ENCODE data around the gene KHDC4.
A peak's percentile ranks its signal among the peaks of the same experiment; 100 is the strongest.

KHDC4 gene

GRCh38 chr1:155933591-155934096, 569 bp downstream of the KHDC4 start:
- H3F3A ChIP-seq (ENCODE audit: low read depth), result no peaks in the 10 kb centered on the region
- H3K9me2 ChIP-seq (replicated peaks; ENCODE audit: low read depth, low read length), result no peaks in the 10 kb centered on the region
- TF ChIP-seq EZH2phosphoT487 (IDR thresholded peaks at IDR 0.05; ENCODE audit: borderline replicate concordance), result no peak
- TF ChIP-seq CTCF (conservative IDR thresholded peaks at IDR 0.05; ENCODE audit: low read length), result no peak
- H3K79me2 ChIP-seq (ENCODE audit: insufficient read depth, low read length), result peaks cover 54% of the 10 kb centered on the region
- peaks cover 50% of the 10 kb centered on the region for H4K20me1 ChIP-seq (ENCODE audit: insufficient read depth, low read length, poor library complexity, severe bottlenecking)
- H3K4me2 ChIP-seq (ENCODE audit: low read depth, low read length, poor library complexity, severe bottlenecking), result peak overlapping the region; percentile 88
- H3K36me3 ChIP-seq (ENCODE audit: insufficient read depth, low read length), result peaks cover 9% of the 10 kb centered on the region
- no peaks in the 10 kb centered on the region for H3K27me3 ChIP-seq (ENCODE audit: insufficient read depth, low read length, poor library complexity, severe bottlenecking)
- H2AFZ ChIP-seq (ENCODE audit: low read length), result peak overlapping the region; percentile 47
- H3K4me1 ChIP-seq (ENCODE audit: insufficient read depth, low read length, poor library complexity, severe bottlenecking), result peaks cover 32% of the 10 kb centered on the region
- no peaks in the 10 kb centered on the region for H3K9me3 ChIP-seq (ENCODE audit: insufficient read depth, low read depth, low read length)
- H3K4me3 ChIP-seq (ENCODE audit: low read length, poor library complexity, severe bottlenecking), result peak overlapping the region; percentile 94
- H3K9ac ChIP-seq (ENCODE audit: low read depth, low read length, poor library complexity, severe bottlenecking), result peak overlapping the region; percentile 97

GRCh38 chr1:155932487-155932886, 1.7 kb downstream of the KHDC4 start:
- H3K79me2 ChIP-seq (ENCODE audit: insufficient read depth, low read length), result peaks cover 65% of the 10 kb centered on the region
- peaks cover 18% of the 10 kb centered on the region for H3K36me3 ChIP-seq (ENCODE audit: insufficient read depth, low read length)
- no peaks in the 10 kb centered on the region for H3K9me2 ChIP-seq (replicated peaks; ENCODE audit: low read depth, low read length)
- no peaks in the 10 kb centered on the region for H3K9me3 ChIP-seq (ENCODE audit: insufficient read depth, low read depth, low read length)
- H4K20me1 ChIP-seq (ENCODE audit: insufficient read depth, low read length, poor library complexity, severe bottlenecking), result peaks cover 60% of the 10 kb centered on the region
- peak overlapping the region; percentile 88 for H3K4me2 ChIP-seq (ENCODE audit: low read depth, low read length, poor library complexity, severe bottlenecking)
- peak overlapping the region; percentile 94 for H3K4me3 ChIP-seq (ENCODE audit: low read length, poor library complexity, severe bottlenecking)
- H3K27me3 ChIP-seq (ENCODE audit: insufficient read depth, low read length, poor library complexity, severe bottlenecking), result no peaks in the 10 kb centered on the region
- peak overlapping the region; percentile 97 for H3K9ac ChIP-seq (ENCODE audit: low read depth, low read length, poor library complexity, severe bottlenecking)
- no peak overlapping the region for H2AFZ ChIP-seq (ENCODE audit: low read length)
- H3F3A ChIP-seq (ENCODE audit: low read depth), result no peaks in the 10 kb centered on the region
- H3K4me1 ChIP-seq (ENCODE audit: insufficient read depth, low read length, poor library complexity, severe bottlenecking), result peaks cover 32% of the 10 kb centered on the region
- TF ChIP-seq CTCF (conservative IDR thresholded peaks at IDR 0.05; ENCODE audit: low read length), result no peak
- no peak for TF ChIP-seq EZH2phosphoT487 (IDR thresholded peaks at IDR 0.05; ENCODE audit: borderline replicate concordance)

- Histone ChIP-seq H3K36me3 (ENCODE audit: insufficient read depth, low read length) (peaks cover 22% of the 10 kb centered on the region), H3K9me3 (ENCODE audit: insufficient read depth, low read depth, low read length) (no peaks in the 10 kb centered on the region), H3K9me2 (replicated peaks; ENCODE audit: low read depth, low read length) (no peaks in the 10 kb centered on the region), H3F3A (ENCODE audit: low read depth) (no peaks in the 10 kb centered on the region), H4K20me1 (ENCODE audit: insufficient read depth, low read length, poor library complexity, severe bottlenecking) (peaks cover 60% of the 10 kb centered on the region), H2AFZ (ENCODE audit: low read length) (no peak overlapping the region), H3K9ac (ENCODE audit: low read depth, low read length, poor library complexity, severe bottlenecking) (peak overlapping the region; percentile 97), H3K4me3 (ENCODE audit: low read length, poor library complexity, severe bottlenecking) (peak overlapping the region; percentile 94), H3K79me2 (ENCODE audit: insufficient read depth, low read length) (peaks cover 69% of the 10 kb centered on the region), H3K4me1 (ENCODE audit: insufficient read depth, low read length, poor library complexity, severe bottlenecking) (peaks cover 32% of the 10 kb centered on the region), H3K4me2 (ENCODE audit: low read depth, low read length, poor library complexity, severe bottlenecking) (peak overlapping the region; percentile 88), H3K27me3 (ENCODE audit: insufficient read depth, low read length, poor library complexity, severe bottlenecking) (no peaks in the 10 kb centered on the region)
- TF ChIP-seq EZH2phosphoT487 (IDR thresholded peaks at IDR 0.05; ENCODE audit: borderline replicate concordance), result no peak
- TF ChIP-seq CTCF (conservative IDR thresholded peaks at IDR 0.05; ENCODE audit: low read length), result no peak
Measured at GRCh38 chr1:155932081-155932480, 2.1 kb downstream of the KHDC4 start.
